Measurements from ENCODE around the gene GPR89B.

Gene GPR89B

DNA sequence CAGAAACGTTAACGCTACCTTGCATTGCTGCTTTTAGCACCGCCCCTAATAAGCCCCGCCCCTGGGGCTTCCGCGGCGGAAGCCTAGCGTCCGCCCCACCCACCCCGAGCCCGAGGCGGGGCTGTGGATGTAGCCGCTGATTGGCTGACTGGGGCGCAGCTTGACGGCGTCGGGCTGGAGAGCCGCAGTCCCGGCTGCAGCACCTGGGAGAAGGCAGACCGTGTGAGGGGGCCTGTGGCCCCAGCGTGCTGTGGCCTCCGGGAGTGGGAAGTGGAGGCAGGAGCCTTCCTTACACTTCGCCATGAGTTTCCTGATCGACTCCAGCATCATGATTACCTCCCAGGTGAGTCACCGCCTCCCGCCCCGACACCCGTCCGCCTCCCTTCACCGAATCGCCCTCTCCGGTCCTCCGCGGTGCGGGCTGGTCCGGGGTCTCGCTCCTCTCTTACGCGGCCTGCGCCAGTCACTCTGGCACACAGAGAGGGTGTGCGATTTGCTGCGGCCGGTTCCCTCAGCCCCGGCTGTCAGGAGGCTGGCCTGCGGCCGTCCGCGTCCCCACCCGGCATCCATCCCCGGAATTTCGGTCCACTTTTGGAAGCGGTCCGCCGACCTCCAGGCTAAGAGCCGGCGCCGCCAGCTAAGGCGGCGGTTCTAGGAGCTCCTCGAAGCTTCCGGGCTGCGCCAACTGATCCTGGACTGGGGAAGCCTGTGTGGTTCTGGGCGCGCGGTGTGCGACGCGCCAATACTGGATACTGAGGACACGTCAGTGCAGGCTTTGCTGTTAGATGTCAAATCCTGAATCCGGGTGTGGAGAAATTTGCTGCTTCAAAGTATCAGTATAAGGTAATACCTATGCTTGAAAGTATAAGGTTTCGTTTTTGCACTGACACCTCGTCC lies at the start of gene GPR89B:
Gene GPR89B (plus strand): TSS at position 185 of the 897 bp plus-strand sequence. CDS start 117 bp downstream, at position 302.
- H3K4me3 ChIP-seq (ENCODE audit: low read length): peak within 1 kb of the TSS; percentile 69
- DNase-seq (ENCODE audit: low read depth): peak; percentile 39

DNA sequence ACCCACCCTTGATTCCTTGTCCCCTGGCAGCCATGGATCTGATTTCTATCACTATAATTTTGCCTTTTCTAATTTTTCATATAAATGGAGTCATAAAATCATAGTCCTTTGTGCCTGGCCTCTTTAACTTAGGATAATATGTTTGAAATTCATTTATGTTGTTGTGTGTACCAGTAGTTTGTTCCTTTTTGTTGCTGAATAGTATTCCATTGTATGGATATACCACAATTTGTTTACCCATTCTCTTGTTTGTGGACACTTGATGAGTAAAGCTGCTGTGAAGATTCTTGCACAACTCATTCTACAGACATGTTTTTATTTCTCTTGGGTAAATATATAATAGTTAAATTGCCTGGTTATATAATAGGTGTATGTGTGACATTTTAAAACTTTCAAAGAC lies 48.3 kb upstream of the GPR89B start:
- TF ChIP-seq, protein P1, sequence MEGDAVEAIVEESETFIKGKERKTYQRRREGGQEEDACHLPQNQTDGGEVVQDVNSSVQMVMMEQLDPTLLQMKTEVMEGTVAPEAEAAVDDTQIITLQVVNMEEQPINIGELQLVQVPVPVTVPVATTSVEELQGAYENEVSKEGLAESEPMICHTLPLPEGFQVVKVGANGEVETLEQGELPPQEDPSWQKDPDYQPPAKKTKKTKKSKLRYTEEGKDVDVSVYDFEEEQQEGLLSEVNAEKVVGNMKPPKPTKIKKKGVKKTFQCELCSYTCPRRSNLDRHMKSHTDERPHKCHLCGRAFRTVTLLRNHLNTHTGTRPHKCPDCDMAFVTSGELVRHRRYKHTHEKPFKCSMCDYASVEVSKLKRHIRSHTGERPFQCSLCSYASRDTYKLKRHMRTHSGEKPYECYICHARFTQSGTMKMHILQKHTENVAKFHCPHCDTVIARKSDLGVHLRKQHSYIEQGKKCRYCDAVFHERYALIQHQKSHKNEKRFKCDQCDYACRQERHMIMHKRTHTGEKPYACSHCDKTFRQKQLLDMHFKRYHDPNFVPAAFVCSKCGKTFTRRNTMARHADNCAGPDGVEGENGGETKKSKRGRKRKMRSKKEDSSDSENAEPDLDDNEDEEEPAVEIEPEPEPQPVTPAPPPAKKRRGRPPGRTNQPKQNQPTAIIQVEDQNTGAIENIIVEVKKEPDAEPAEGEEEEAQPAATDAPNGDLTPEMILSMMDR (conservative IDR thresholded peaks at IDR 0.05; ENCODE audit: low read depth, low read length): no peak
- DNase-seq (ENCODE audit: low read depth): no peak
- H3K4me3 ChIP-seq (ENCODE audit: low read length): no peak overlapping the region

DNA sequence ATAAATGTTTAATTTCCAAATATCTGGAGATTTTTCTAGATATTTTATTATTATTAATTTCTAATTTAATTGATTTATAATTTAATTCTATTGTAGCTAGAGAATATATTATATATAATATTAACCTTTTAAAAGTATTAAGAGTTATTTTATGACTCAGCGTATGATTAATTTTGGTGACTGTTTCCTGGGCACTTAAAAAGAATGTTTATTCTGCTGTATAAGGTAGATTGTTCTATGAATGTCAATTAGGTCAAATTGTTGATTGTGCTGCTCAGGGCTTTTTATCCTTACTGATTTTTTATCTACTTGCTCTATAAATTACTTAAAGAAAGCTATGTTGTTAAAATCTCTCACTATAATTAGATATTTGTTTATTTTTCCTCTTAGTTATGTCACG lies 45.7 kb upstream of the GPR89B start:
- H3K4me3 ChIP-seq (ENCODE audit: low read length): no peak overlapping the region
- TF ChIP-seq, protein P1 (conservative IDR thresholded peaks at IDR 0.05; ENCODE audit: low read depth, low read length): no peak
- no peak for DNase-seq (ENCODE audit: low read depth)

DNA sequence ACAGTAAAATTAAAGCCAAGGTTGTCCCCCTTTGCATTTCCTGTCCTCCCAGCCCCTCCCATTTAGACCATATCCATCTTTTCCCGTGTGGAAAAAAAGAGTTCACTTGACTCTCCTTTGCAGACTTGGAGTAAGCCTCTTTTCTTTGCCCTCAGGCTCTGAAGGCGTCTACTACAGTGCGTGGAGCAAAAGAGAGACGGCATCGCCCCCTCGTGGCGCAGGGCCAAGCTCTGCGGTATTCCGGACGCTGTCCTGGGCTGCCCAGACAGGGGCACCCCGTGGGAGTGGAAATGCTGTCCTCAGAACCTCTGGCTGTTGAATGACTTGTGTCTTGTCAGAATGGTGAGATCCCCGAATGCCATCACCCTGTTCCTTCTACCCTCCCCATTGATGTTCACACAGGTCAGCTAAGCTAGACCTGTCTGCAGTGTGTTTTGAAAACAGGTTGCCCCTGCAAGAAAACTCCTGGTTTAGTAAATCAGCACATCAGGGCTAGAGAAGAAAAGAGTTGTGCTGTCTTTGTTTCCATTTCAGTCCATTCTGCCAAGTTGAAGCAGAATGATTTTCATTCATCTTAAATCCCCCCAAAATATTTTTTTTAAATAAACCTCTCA lies 37.9 kb upstream of the GPR89B start:
- no peak overlapping the region for H3K4me3 ChIP-seq (ENCODE audit: low read length)
- peak; percentile 27 for DNase-seq (ENCODE audit: low read depth)
- TF ChIP-seq, protein P1 (conservative IDR thresholded peaks at IDR 0.05; ENCODE audit: low read depth, low read length): peak; percentile 91

DNA sequence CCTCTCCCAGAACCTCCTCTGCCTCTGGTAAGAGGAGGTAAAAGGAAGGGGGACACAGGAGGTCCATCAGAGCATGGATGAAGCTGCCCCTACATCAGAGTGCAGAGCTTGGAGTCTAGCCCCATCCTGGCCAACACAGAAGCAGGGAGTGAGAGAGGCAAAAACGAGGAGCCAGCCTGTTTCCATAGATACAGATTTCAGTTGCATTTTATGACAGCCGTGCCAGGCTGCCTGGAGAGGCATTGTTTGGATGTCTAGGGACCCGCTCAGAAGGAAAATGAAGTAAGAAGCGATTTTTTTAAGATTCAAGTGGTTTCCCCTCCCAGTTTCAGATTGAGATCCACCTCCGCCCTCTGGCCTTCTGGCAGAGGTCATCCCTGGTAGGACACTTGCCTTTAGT lies 37.1 kb upstream of the GPR89B start:
- DNase-seq (ENCODE audit: low read depth): no peak
- TF ChIP-seq, protein P1 (conservative IDR thresholded peaks at IDR 0.05; ENCODE audit: low read depth, low read length): no peak
- H3K4me3 ChIP-seq (ENCODE audit: low read length): no peak overlapping the region

DNA sequence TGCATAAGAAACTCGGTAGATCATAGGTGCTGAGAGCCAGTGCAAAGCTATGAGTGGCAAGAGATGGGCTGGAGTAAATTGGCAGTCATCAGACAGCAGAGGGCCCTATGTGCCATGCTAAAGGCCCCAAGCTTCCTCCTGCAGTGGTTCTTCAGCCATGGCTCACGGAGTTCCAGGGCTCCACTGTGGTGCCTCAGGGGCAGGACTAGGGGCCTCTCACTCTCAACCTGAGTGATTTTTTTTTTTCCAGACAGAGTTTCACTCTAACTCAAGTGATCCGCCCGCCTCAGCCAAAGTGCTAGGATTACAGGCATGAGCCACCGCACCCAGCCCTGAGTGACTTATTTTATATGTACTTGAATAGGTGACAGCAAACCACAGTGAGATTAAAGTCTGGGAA lies 36.0 kb upstream of the GPR89B start:
- no peak for DNase-seq (ENCODE audit: low read depth)
- no peak overlapping the region for H3K4me3 ChIP-seq (ENCODE audit: low read length)
- TF ChIP-seq, protein P1 (conservative IDR thresholded peaks at IDR 0.05; ENCODE audit: low read depth, low read length): no peak

DNA sequence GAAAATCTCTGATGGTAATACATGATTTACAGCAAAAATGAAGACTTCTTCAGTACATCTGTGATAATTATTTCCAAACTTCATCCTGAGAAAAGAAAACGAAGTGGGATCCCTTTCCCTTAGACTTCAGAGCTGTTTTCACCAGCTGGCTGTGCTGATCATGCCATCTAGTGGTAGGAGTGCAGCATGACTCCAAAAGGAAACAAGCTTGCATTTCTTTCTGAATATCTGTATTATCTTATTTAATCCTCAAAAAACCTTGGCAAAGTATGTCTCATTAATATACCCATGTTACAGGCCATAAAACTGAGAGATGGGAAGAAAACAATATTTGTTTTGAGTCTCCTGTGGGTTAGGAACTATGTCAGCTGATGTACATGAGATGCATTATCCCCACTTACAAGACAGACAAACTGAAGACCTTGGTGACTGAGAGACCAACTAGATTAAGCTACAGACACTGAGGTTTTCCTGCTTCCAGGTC lies 35.4 kb upstream of the GPR89B start:
- no peak overlapping the region for H3K4me3 ChIP-seq (ENCODE audit: low read length)
- TF ChIP-seq, protein P1 (conservative IDR thresholded peaks at IDR 0.05; ENCODE audit: low read depth, low read length): peak; percentile 97
- DNase-seq (ENCODE audit: low read depth): no peak
